Stimulated activated CD4-positive, alpha-beta T cell treated with anti-CD3 and anti-CD28 coated beads, TNF-alpha, amount 100 ng/mL, for 48 hours (primary cell): ENCODE results near the gene IQGAP1.
"Not testable (repeated sequence)": the region's sequence is repeated elsewhere in the genome, so short reads cannot be mapped to it uniquely, and the experiment has no call there.

Experiments used
- DNase-seq, 3 donors: peaks; one replicate each; pipeline ENCODE4 v3.0.0-alpha.2; 2020; ENCODE audit warnings: low read depth in 3 of 3

IQGAP1 gene, protein sequence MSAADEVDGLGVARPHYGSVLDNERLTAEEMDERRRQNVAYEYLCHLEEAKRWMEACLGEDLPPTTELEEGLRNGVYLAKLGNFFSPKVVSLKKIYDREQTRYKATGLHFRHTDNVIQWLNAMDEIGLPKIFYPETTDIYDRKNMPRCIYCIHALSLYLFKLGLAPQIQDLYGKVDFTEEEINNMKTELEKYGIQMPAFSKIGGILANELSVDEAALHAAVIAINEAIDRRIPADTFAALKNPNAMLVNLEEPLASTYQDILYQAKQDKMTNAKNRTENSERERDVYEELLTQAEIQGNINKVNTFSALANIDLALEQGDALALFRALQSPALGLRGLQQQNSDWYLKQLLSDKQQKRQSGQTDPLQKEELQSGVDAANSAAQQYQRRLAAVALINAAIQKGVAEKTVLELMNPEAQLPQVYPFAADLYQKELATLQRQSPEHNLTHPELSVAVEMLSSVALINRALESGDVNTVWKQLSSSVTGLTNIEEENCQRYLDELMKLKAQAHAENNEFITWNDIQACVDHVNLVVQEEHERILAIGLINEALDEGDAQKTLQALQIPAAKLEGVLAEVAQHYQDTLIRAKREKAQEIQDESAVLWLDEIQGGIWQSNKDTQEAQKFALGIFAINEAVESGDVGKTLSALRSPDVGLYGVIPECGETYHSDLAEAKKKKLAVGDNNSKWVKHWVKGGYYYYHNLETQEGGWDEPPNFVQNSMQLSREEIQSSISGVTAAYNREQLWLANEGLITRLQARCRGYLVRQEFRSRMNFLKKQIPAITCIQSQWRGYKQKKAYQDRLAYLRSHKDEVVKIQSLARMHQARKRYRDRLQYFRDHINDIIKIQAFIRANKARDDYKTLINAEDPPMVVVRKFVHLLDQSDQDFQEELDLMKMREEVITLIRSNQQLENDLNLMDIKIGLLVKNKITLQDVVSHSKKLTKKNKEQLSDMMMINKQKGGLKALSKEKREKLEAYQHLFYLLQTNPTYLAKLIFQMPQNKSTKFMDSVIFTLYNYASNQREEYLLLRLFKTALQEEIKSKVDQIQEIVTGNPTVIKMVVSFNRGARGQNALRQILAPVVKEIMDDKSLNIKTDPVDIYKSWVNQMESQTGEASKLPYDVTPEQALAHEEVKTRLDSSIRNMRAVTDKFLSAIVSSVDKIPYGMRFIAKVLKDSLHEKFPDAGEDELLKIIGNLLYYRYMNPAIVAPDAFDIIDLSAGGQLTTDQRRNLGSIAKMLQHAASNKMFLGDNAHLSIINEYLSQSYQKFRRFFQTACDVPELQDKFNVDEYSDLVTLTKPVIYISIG (N-terminal part only)

DNA sequence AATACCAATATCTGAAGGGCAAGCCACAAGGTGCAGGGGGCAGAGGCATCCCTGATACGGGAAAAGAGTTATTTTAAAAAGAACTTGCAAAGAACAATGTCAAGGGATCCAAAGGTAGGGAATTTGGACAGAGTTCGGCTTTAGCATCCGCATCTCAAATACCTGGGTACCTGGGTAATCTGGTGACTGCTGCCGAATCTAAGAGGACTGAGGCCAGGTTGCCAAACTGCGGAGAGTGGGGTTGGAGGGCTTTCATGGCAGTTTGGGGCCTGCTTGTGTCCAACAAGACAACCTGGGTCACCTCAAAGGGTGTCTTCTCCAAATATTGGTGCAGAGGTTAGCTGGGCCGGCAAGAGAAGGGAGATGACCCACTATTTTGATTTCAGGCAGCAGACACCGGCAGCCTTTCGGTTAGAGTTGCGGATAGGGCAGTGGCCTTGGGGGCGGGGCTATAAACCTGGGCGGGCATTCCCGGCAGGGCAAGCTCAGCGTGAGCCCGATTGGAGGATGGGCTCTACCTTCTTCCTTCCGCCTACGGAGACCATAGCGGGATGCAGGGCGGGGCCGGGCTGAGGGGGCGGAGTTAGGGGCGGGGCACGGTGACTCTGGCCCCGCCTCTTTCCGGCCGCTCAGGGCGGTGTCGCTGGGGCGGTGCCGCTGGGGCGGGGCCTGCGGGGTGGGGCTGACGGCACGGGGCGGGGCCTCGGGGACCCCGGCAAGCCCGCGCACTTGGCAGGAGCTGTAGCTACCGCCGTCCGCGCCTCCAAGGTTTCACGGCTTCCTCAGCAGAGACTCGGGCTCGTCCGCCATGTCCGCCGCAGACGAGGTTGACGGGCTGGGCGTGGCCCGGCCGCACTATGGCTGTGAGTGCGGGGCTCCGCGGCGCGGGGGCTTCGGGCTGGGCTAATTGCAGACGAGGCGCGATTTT, at the start of gene IQGAP1:
TSS of gene IQGAP1 (plus strand) at position 709 of the 928 bp plus-strand sequence. CDS start at position 809, 100 bp downstream.
- peak; percentile 95 to 99 (median 97) for DNase-seq

DNA sequence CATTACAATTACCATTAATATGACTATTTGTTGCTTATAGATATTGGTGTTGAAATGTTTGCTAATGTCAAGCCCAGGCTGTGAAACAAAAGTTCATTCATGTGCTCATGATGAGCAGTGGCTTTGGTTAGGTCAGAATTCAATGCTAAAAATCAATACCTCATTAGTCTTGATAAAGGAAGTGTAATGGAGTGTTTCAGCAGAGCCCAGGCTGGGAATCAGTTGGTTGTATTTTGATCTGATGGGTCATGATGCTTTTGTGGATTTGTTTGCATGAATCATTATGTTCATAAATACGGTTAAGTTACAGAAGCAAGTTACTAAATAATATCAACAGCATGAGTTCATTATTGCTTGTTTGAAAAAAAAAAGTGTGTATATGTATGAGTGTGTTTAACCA, 49.5 kb upstream of the IQGAP1 start:
- no peak for DNase-seq

DNA sequence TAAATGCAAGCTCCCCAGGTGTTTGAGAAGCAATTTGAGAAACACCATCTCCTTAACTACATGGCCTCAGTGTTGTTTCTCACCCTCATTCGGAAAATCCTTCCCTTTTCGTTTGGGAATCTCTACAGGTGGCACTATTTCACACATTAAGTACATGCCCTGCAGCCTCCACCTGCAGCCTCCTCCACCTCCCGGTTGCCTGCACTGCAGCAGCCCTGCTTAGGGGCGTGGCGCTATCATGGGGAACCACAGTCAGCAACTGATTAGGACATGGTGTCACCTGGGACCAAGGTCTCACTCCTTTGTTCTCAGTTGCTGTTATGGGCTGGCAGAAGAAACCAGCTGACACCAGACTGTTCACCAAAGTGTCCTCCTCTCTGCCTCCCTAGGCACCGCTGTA, 47.7 kb upstream of the IQGAP1 start:
- DNase-seq: no peak

GRCh38 chr15:90343302-90343790, 44.7 kb upstream of the IQGAP1 start:
- DNase-seq: no peak

- no peak for DNase-seq
Observed at GRCh38 chr15:90344662-90345061, 43.4 kb upstream of the IQGAP1 start.

DNA sequence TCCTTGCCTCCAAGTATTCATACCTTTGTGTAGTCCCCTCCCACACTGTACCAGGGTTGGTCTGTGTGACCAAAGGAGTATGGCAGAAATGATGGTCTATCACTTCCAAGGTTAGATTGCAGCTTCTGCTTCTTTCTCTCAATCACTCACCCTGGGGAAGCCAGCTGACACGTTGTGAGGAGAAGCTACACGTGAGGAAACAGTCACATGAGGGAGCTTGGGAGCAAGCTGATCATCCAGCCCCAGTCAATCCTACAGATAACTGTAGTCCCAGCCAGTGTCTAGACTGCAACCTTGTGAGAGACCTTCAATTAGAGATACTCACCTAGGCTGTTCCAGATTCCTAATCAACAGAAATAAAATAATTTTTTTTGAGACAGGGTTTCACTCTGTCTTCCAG, 42.2 kb upstream of the IQGAP1 start:
- DNase-seq: no peak

- not testable (repeated sequence) for DNase-seq
Observed at GRCh38 chr15:90347431-90348065, 40.5 kb upstream of the IQGAP1 start.

DNA sequence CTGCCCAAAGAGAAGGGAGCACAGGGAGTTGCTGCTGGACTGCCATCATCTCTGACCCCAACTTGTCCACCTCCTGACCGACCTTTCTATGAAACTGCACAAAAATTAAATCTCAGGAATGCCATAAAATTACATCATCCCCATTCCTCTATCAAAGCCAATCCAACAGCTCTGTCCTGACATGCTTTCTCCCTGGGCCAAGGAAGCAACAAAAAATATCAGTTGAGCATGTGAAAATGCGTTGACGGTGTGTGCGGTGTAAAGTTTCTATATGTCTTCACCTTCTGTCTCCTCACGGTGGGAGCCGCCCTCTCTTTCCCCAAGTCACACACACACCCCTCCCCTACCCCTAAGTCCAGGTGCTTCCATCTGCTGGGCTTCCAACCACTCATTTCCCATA, 39.6 kb upstream of the IQGAP1 start:
- DNase-seq: no peak

- no peak for DNase-seq
Observed at GRCh38 chr15:90349072-90349471, 39.0 kb upstream of the IQGAP1 start.

DNA sequence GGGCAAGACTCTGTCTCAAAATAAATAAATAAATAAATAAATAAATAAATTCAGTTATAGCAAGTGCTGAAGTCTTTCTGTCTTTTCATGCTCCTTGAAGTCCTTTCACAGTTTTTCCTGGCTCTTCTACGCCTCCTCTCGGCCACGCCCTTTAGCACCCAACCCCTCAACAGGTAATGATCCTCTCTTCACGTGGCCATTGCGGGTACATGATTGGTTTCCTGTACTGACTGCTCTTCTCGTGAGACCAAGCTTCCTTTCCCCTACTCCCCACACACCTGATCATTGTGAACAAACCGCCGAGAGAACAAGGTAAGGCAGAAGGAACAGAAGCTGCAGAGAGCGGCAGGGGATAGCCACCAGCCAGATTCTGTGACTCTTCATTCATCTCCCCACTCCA, 38.2 kb upstream of the IQGAP1 start:
- no peak for DNase-seq

DNA sequence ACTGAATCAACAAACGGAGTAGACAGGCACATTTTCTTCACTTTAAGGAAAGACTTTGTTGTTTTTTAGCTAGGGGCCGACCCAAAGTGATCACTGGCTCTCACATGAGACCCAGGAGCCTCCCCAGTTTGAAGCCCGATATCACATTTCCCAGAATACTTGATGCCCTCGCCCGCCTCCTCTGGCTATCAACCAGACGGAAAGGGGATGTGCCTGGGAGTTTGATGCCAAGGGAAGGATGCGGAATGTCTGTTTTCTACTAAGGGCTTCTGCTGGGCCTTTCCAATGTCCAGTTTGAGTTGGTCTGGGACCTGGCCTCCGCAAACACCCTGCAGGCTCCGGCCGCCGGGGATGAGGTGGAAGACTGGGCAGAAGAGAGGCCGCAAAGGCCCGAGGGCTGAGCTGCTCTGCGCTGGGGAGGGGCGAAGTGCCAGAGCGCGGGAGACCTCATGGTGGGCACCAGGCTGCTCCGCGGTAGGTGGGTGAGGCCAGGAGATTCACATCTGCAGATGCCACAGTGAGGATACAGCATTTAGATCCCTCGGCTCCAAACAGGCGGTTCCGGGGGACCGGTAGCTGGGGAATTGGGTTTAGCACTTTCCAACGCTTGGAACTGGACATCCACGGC, 36.4 kb upstream of the IQGAP1 start:
- no peak for DNase-seq

DNA sequence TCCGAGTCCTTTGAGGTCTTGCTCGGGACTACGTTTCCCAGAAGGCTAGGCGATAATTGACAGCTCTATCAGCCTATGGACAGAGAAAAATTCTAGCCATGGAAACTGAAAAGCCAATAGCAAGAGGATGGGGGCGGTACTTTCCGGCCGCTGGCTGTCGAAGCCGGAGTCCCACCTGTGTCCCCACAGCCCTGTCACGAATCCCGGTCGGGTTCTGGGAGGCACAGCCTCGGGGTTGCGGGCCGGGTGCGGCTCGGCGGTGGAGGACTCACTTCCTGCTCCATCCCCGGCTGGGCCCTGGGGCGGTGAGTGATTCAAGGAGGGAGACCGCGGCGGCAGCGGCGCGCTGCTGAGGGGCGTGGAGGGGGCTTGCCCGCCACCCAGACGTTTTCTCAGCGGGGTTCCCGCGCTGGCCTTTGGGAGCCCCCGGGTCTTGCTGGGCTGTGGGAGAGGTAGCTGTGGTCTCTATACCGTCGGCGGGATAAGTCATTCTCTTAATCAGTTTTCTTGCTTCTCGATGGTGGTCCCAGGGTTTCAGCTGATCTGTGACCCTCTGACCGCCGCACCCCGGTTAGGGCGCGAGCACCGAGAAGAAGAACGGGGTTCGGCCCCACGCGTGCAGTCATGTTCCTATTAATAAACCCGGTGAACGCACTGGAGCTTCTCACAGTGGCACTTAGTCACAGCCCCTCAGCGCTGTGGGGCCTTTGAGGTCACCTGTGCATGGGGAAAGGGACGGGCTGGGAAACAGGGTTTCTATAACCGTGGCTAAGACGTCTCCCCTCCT, 35.7 kb upstream of the IQGAP1 start, which contains the start of gene ZNF774:
TSS of gene ZNF774 (plus strand) at position 178 of the 787 bp plus-strand sequence. CDS start 2,377 bp downstream, outside the sequence.
- DNase-seq: peak; percentile 79 to 89 (median 82)

DNA sequence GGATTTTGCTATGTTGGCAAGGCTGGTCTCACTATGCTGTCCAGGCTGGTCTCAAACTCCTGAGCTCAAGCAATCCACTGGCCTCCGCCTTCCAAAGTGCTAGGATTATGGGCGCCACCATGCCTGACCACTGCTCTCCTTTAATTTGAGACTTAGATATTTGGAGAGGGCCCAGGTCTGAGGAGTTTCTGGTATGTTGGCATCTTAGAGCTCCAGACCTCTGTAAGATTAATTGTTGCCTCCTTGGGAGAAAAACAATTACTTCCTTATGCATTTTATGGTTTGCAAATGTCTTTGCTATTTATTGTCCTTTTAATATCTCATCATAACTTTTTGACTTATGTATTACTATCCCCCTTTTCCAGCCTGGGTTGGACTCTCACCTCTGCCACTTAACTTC, 33.1 kb upstream of the IQGAP1 start:
- no peak for DNase-seq

DNA sequence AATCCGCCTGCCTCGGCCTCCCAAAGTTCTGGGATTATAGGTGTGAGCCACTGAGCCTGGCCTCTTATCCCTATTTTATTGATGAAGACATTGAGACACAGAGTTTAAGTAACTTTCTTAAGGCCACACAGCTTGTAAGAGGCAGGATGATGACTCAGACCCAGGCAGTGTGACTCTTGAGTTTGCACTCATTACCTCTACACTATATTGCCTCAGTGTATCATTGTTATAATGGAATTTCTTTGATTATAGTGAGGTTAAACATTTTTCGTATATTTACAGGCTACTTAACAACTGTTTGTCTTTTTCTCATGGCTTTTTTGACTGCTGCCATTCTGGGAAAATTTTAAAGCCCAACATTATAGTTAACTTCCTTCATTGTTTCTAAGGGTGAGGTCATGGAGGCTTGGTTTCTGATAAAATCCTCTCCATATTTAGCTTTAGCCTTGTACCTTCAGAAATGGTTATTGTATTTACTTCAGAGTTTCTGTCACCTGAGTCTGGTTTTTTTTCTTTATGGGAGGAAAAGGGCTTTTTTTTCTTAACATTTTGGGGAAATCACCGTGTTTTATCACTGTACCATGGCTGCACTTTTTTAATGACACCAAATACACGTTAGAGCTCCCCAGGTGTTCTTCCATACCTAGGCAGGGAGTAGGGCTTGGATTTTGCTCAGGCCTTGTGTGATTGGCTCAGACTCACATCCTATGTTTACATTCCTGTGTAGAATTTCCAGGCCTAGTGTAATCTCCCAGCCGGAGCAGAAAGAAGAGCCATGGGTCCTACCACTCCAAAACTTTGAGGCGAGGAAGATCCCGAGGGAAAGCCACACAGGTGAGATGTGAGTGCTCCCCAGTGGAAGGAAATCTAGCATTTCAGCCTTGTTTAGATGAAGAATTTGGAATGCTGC, 29.7 kb upstream of the IQGAP1 start:
- DNase-seq: no peak

DNA sequence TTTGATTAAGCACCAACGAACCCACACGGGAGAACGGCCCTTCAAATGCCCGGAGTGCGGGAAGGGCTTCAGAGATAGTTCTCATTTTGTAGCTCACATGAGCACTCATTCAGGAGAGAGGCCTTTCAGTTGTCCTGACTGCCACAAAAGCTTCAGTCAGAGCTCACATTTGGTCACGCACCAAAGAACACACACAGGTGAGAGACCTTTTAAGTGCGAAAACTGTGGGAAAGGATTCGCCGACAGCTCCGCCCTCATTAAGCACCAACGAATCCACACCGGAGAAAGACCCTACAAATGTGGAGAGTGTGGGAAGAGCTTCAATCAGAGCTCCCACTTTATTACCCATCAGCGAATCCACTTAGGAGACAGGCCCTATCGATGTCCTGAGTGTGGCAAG, 27.3 kb upstream of the IQGAP1 start:
- no peak for DNase-seq

DNA sequence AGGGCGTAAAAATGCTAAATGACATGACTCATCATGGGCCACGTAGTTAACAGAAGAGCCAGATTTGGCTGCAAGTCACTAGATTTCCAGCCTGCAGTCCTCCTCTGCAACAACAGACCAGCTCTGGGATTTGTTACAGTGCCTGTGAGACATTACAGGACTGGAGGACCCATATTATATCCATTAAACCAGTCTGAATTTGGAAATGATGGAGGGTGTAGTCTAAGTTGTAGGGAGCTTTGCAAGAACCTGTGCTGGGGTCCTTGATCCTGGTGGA, 25.2 kb upstream of the IQGAP1 start:
- no peak for DNase-seq

DNA sequence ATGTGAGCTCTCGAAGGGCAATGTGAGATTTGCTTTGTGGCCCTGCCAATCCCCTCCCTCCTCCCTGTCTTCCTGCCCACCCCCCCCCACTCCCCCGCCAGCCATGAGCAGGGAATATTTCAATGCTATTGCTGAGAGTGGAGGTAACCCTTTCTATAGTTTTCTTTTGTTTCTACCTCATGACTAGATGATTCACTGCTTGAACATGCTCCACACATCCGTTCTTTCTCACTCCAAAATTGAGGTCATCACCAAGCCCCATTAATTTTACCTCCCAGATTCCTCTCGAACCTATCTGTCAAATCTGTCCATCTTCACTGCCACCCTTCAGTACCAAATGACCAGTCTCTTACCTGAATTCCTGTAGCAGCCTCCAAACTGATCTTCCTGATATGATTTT, 23.8 kb upstream of the IQGAP1 start:
- no peak for DNase-seq
